ENCODE data around the gene IL22RA1.

IL22RA1 gene, protein sequence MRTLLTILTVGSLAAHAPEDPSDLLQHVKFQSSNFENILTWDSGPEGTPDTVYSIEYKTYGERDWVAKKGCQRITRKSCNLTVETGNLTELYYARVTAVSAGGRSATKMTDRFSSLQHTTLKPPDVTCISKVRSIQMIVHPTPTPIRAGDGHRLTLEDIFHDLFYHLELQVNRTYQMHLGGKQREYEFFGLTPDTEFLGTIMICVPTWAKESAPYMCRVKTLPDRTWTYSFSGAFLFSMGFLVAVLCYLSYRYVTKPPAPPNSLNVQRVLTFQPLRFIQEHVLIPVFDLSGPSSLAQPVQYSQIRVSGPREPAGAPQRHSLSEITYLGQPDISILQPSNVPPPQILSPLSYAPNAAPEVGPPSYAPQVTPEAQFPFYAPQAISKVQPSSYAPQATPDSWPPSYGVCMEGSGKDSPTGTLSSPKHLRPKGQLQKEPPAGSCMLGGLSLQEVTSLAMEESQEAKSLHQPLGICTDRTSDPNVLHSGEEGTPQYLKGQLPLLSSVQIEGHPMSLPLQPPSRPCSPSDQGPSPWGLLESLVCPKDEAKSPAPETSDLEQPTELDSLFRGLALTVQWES

GRCh38 chr1:24142546-24143534, at the start of gene IL22RA1:
Gene IL22RA1 (minus strand): TSS chr1:24143140. CDS start chr1:24143082, 58 bp downstream.
- DNase-seq (ENCODE audit: low read depth in 2 of 2), result no peak

GRCh38 chr1:24191860-24192259, 48.9 kb upstream of the IL22RA1 start:
- no peak for DNase-seq (ENCODE audit: low read depth in 2 of 2)

- DNase-seq (ENCODE audit: low read depth in 2 of 2), result no peak
These were observed 48.1 kb upstream of the IL22RA1 start for GRCh38 chr1:24190983-24191461.

- DNase-seq (ENCODE audit: low read depth in 2 of 2), result no peak
These were observed 46.6 kb upstream of the IL22RA1 start for GRCh38 chr1:24189528-24189927.

GRCh38 chr1:24186993-24187790, 44.3 kb upstream of the IL22RA1 start, which contains the start of gene IFNLR1:
Gene IFNLR1 (minus strand): TSS chr1:24187289. CDS start chr1:24187248, 41 bp downstream.
- peak; percentile 39 to 48 for DNase-seq (ENCODE audit: low read depth in 2 of 2)

DNA sequence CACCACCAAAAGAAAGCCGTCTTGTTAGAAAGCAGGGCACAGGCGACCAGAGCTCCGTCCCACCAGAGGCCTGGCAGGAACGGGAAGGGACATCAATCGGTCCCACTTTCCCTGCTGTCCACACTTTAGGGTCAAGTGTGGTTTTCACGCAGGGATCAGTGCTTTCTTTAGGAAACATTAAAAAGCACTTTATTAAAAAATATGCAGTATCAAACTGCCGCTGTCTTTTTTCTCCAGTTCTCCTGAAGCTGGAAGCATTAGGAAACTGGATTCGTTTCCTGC, 43.7 kb upstream of the IL22RA1 start:
- no peak for DNase-seq (ENCODE audit: low read depth in 2 of 2)

- DNase-seq (ENCODE audit: low read depth in 2 of 2), result no peak
These were observed 43.2 kb upstream of the IL22RA1 start for GRCh38 chr1:24186031-24186710.

GRCh38 chr1:24185076-24185475, 42.1 kb upstream of the IL22RA1 start:
- DNase-seq (ENCODE audit: low read depth in 2 of 2), result no peak

DNA sequence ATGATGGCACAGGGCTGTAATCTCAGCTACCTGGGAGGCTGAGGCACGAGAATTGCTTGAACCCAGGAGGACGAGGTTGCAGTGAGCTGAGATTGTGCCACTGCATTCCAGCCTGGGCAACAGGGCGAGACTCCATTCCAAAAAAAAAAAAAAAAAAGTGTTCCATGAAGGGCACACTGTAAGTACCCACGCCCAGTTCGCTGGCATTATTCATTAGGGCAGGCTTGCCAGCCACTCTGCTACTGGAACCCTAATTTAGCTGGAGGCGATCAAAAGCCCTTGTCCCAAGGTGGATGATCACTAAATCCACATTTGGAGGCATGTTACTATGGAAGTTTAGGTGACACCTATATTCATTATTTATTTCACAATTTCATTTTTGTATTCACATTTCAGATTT, 39.1 kb upstream of the IL22RA1 start:
- no peak for DNase-seq (ENCODE audit: low read depth in 2 of 2)

DNA sequence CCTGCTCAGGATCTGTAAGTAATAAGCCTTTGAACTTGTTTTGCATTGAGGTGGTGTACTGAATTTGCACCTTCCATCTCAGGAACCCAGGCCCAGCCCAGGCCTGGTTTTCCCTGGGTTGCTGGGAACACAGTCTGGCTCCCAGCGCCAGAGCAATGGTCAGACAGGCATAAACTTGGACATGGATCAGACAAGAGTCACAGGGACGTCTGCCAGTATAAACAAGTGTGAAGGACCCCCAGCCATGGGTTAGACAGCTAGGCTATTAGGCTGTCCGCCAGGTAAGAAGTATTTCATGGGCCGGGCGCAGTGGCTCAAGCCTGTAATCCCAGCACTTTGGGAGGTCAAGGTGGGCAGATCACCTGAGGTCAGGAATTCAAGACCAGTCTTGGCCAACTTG, 38.7 kb upstream of the IL22RA1 start:
- DNase-seq (ENCODE audit: low read depth in 2 of 2), result no peak

DNA sequence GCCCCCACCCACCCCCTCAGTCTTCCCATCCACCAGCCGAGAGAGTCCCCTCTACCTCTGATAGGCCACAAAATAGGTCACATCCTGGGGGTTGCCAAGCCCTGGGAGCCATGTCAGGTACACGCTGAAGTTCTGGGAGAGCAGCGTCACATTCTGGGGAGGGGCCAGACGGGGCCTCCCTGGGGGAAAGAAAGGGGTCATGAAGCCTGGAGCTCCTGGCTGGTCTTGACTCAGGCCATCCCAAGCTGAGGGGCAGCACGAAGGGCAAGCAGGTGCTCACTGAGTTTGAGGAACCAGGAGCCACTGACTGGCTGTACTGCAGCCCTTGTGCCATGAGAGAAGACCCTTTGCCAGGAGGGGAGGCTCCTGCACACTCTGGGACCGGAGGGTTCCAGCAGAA, 37.7 kb upstream of the IL22RA1 start:
- DNase-seq (ENCODE audit: low read depth in 2 of 2), result no peak

GRCh38 chr1:24179251-24179840, 36.4 kb upstream of the IL22RA1 start:
- no peak for DNase-seq (ENCODE audit: low read depth in 2 of 2)

GRCh38 chr1:24178407-24178806, 35.5 kb upstream of the IL22RA1 start:
- no peak for DNase-seq (ENCODE audit: low read depth in 2 of 2)

- no peak for DNase-seq (ENCODE audit: low read depth in 2 of 2)
These were observed 34.2 kb upstream of the IL22RA1 start for GRCh38 chr1:24177161-24177560.

- DNase-seq (ENCODE audit: low read depth in 2 of 2), result no peak
These were observed 32.3 kb upstream of the IL22RA1 start for GRCh38 chr1:24175033-24175755.

DNA sequence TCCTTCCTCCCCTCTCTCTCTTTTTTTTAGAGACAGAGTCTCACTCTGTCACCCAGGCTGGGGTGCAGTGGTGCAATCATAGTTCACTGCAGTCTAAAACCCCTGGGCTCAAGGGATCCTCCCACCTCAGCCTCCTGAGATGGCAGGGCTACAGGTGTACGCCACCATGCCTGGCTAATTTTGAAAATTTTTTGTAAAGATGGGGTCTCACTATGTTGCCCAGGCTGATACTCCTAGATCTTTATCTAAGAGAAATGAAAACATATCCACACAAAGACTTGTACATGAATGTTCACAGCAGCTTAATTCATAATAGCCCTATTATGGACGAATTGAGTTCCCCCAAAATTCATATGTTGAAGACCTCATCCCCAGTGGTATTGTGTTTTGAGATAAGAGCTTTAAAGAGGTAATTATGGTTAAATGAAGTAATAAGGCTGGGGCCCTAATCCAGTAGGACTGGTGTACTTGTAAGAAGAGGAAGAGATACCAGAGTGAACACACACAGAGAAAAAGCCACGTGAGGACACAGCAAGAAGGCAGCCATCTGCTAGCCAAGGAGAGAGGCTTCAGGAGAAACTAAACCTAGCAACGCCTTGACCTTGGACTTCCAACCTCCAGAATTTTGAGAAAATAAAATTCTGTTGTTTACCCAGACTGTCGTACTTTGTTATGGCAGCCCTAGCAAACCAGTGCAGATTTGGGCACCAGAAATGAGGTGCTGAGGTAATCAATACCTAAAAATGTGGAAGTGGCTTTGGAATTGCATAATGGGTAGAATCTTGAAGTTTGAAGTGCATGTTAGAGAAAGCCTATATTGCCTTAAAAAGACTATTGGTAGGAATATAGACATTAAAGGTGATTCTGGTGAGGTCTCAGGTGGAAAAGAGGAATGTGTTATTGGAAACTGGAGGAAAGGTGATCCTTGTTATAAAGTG, 31.0 kb upstream of the IL22RA1 start:
- no peak for DNase-seq (ENCODE audit: low read depth in 2 of 2)

GRCh38 chr1:24172598-24172997, 29.7 kb upstream of the IL22RA1 start:
- DNase-seq (ENCODE audit: low read depth in 2 of 2), result no peak

DNA sequence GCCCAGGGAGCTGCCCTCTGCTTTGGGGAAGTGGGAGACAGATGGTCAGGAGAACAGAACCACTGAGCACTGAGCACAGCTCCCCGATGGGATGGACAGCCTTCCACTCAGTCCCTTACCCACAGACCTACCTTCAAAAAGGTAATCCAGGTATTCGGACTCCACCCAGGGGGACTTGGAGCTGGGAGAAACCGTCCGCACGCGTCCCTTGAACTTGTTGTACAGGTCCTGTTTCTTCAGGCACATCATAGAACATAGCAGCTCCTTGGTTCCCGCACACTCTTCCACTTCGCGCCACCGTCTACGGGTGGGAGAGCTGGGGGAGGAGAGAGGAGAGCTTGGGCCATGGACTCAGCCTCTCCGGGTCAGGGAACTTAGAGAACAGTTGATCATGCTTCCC, 26.3 kb upstream of the IL22RA1 start:
- DNase-seq (ENCODE audit: low read depth in 2 of 2), result no peak

- no peak for DNase-seq (ENCODE audit: low read depth in 2 of 2)
These were observed 25.3 kb upstream of the IL22RA1 start for GRCh38 chr1:24168245-24168644.
